ENCODE measurements around the gene FOXG1.
A peak's percentile ranks its signal among the peaks of the same experiment; 100 is the strongest.

The FOXG1 gene

GRCh38 chr14:28763751-28764256 is 2.8 kb upstream of the FOXG1 start:
- Histone ChIP-seq H3K27me3 (ENCODE audit: control insufficient read depth, insufficient read depth, low read length) (peaks cover 86% of the 10 kb centered on the region), H3K9ac (ENCODE audit: low read depth, low read length) (no peak overlapping the region), H3K4me1 (ENCODE audit: control insufficient read depth, insufficient read depth, low read length) (peaks cover 7% of the 10 kb centered on the region), H3K36me3 (ENCODE audit: control insufficient read depth, insufficient read depth, low read length) (no peaks in the 10 kb centered on the region), H3K4me3 (ENCODE audit: low read depth, low read length) (no peak overlapping the region), H3K9me3 (ENCODE audit: control insufficient read depth, insufficient read depth, low read length) (no peaks in the 10 kb centered on the region)

GRCh38 chr14:28764257-28765160 is 2.1 kb upstream of the FOXG1 start:
- Histone ChIP-seq H3K9me3 (ENCODE audit: control insufficient read depth, insufficient read depth, low read length) (no peaks in the 10 kb centered on the region), H3K36me3 (ENCODE audit: control insufficient read depth, insufficient read depth, low read length) (no peaks in the 10 kb centered on the region), H3K27me3 (ENCODE audit: control insufficient read depth, insufficient read depth, low read length) (peaks cover 86% of the 10 kb centered on the region), H3K4me1 (ENCODE audit: control insufficient read depth, insufficient read depth, low read length) (peaks cover 7% of the 10 kb centered on the region), H3K4me3 (ENCODE audit: low read depth, low read length) (no peak overlapping the region), H3K9ac (ENCODE audit: low read depth, low read length) (no peak overlapping the region)

- peaks cover 5% of the 10 kb centered on the region for H3K4me1 ChIP-seq (ENCODE audit: control insufficient read depth, insufficient read depth, low read length)
- peak overlapping the region; percentile 56 for H3K4me3 ChIP-seq (ENCODE audit: low read depth, low read length)
- H3K36me3 ChIP-seq (ENCODE audit: control insufficient read depth, insufficient read depth, low read length) = no peaks in the 10 kb centered on the region
- no peak overlapping the region for H3K9ac ChIP-seq (ENCODE audit: low read depth, low read length)
- H3K27me3 ChIP-seq (ENCODE audit: control insufficient read depth, insufficient read depth, low read length) = peaks cover 86% of the 10 kb centered on the region
- H3K9me3 ChIP-seq (ENCODE audit: control insufficient read depth, insufficient read depth, low read length) = no peaks in the 10 kb centered on the region
Observed at GRCh38 chr14:28765169-28765830, 1.3 kb upstream of the FOXG1 start.

DNA sequence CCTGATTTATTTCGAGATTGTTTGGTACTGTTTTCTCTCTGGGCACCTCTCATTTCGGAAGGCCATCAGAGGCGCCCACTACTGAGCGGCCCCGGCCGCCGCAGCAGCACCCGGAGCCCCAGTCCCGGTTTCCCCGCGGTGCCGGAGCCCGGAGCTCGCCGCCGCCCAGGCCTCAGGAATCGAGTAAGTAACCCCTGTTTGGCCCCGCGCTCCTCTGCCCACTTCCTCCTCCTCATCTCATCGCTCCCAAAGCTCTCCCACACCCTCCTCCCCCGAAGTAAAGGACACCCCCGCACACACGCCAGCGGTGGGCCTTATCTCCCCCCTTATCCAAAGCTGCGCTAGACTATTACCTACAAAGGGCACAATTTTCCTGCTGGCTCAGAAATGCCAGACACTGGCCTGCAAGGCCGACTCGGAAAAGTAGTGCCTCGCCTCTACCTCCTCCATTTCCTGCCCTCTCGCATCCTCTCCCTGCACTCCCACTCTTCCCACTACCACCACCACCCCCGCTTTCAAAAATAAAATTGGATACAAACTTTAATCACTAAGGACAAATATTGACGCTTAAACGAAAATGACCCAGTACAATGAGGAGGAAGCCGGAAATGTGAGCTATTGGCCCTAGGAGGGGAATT is 637 bp upstream of the FOXG1 start:
- H3K9me3 ChIP-seq (ENCODE audit: control insufficient read depth, insufficient read depth, low read length) = no peaks in the 10 kb centered on the region
- H3K36me3 ChIP-seq (ENCODE audit: control insufficient read depth, insufficient read depth, low read length) = no peaks in the 10 kb centered on the region
- H3K4me1 ChIP-seq (ENCODE audit: control insufficient read depth, insufficient read depth, low read length) = peaks cover 5% of the 10 kb centered on the region
- H3K9ac ChIP-seq (ENCODE audit: low read depth, low read length) = no peak overlapping the region
- H3K4me3 ChIP-seq (ENCODE audit: low read depth, low read length) = peak overlapping the region; percentile 56
- H3K27me3 ChIP-seq (ENCODE audit: control insufficient read depth, insufficient read depth, low read length) = peaks cover 86% of the 10 kb centered on the region

GRCh38 chr14:28767030-28767852 is 654 bp downstream of the FOXG1 start:
- Histone ChIP-seq H3K9ac (ENCODE audit: low read depth, low read length) (no peak overlapping the region), H3K9me3 (ENCODE audit: control insufficient read depth, insufficient read depth, low read length) (no peaks in the 10 kb centered on the region), H3K36me3 (ENCODE audit: control insufficient read depth, insufficient read depth, low read length) (no peaks in the 10 kb centered on the region), H3K27me3 (ENCODE audit: control insufficient read depth, insufficient read depth, low read length) (peaks cover 86% of the 10 kb centered on the region), H3K4me3 (ENCODE audit: low read depth, low read length) (peak overlapping the region; percentile 35), H3K4me1 (ENCODE audit: control insufficient read depth, insufficient read depth, low read length) (peaks cover 5% of the 10 kb centered on the region)

DNA sequence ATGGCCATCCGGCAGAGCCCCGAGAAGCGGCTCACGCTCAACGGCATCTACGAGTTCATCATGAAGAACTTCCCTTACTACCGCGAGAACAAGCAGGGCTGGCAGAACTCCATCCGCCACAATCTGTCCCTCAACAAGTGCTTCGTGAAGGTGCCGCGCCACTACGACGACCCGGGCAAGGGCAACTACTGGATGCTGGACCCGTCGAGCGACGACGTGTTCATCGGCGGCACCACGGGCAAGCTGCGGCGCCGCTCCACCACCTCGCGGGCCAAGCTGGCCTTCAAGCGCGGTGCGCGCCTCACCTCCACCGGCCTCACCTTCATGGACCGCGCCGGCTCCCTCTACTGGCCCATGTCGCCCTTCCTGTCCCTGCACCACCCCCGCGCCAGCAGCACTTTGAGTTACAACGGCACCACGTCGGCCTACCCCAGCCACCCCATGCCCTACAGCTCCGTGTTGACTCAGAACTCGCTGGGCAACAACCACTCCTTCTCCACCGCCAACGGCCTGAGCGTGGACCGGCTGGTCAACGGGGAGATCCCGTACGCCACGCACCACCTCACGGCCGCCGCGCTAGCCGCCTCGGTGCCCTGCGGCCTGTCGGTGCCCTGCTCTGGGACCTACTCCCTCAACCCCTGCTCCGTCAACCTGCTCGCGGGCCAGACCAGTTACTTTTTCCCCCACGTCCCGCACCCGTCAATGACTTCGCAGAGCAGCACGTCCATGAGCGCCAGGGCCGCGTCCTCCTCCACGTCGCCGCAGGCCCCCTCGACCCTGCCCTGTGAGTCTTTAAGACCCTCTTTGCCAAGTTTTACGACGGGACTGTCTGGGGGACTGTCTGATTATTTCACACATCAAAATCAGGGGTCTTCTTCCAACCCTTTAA is 1.5 kb downstream of the FOXG1 start:
- Histone ChIP-seq H3K36me3 (ENCODE audit: control insufficient read depth, insufficient read depth, low read length) (no peaks in the 10 kb centered on the region), H3K27me3 (ENCODE audit: control insufficient read depth, insufficient read depth, low read length) (peaks cover 86% of the 10 kb centered on the region), H3K9ac (ENCODE audit: low read depth, low read length) (no peak overlapping the region), H3K4me1 (ENCODE audit: control insufficient read depth, insufficient read depth, low read length) (peaks cover 5% of the 10 kb centered on the region), H3K9me3 (ENCODE audit: control insufficient read depth, insufficient read depth, low read length) (no peaks in the 10 kb centered on the region), H3K4me3 (ENCODE audit: low read depth, low read length) (peak overlapping the region; percentile 35)

DNA sequence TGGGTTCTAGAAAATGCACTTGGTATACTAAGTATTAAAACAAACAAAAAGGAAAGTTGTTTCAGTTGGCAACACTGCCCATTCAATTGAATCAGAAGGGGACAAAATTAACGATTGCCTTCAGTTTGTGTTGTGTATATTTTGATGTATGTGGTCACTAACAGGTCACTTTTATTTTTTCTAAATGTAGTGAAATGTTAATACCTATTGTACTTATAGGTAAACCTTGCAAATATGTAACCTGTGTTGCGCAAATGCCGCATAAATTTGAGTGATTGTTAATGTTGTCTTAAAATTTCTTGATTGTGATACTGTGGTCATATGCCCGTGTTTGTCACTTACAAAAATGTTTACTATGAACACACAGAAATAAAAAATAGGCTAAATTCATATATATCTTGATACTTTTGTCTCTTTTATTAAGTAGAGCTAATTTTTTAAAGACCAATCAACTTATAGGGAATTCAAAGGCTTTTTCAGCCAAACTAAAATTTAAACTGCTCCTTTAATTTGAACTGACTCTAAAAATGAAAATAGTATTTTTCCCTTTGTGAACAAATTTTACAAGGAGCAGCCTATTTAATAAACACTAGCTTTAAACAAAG is 2.8 kb downstream of the FOXG1 start:
- no peaks in the 10 kb centered on the region for H3K36me3 ChIP-seq (ENCODE audit: control insufficient read depth, insufficient read depth, low read length)
- no peak overlapping the region for H3K9ac ChIP-seq (ENCODE audit: low read depth, low read length)
- peaks cover 87% of the 10 kb centered on the region for H3K27me3 ChIP-seq (ENCODE audit: control insufficient read depth, insufficient read depth, low read length)
- no peaks in the 10 kb centered on the region for H3K9me3 ChIP-seq (ENCODE audit: control insufficient read depth, insufficient read depth, low read length)
- H3K4me1 ChIP-seq (ENCODE audit: control insufficient read depth, insufficient read depth, low read length) = peaks cover 5% of the 10 kb centered on the region
- peak overlapping the region; percentile 2 for H3K4me3 ChIP-seq (ENCODE audit: low read depth, low read length)

- Histone ChIP-seq H3K36me3 (ENCODE audit: control insufficient read depth, insufficient read depth, low read length) (no peaks in the 10 kb centered on the region), H3K4me3 (ENCODE audit: low read depth, low read length) (no peak overlapping the region), H3K4me1 (ENCODE audit: control insufficient read depth, insufficient read depth, low read length) (peaks cover 6% of the 10 kb centered on the region), H3K27me3 (ENCODE audit: control insufficient read depth, insufficient read depth, low read length) (peaks cover 87% of the 10 kb centered on the region), H3K9ac (ENCODE audit: low read depth, low read length) (no peak overlapping the region), H3K9me3 (ENCODE audit: control insufficient read depth, insufficient read depth, low read length) (no peaks in the 10 kb centered on the region)
Observed at GRCh38 chr14:28770061-28770460, 3.5 kb downstream of the FOXG1 start.

- Histone ChIP-seq H3K36me3 (ENCODE audit: control insufficient read depth, insufficient read depth, low read length) (no peaks in the 10 kb centered on the region), H3K9me3 (ENCODE audit: control insufficient read depth, insufficient read depth, low read length) (no peaks in the 10 kb centered on the region), H3K4me1 (ENCODE audit: control insufficient read depth, insufficient read depth, low read length) (peaks cover 8% of the 10 kb centered on the region), H3K4me3 (ENCODE audit: low read depth, low read length) (no peak overlapping the region), H3K9ac (ENCODE audit: low read depth, low read length) (no peak overlapping the region), H3K27me3 (ENCODE audit: control insufficient read depth, insufficient read depth, low read length) (peaks cover 87% of the 10 kb centered on the region)
Observed at GRCh38 chr14:28770630-28771029, 4.0 kb downstream of the FOXG1 start.

GRCh38 chr14:28771168-28771567 is 4.6 kb downstream of the FOXG1 start:
- H3K36me3 ChIP-seq (ENCODE audit: control insufficient read depth, insufficient read depth, low read length) = no peaks in the 10 kb centered on the region
- no peaks in the 10 kb centered on the region for H3K9me3 ChIP-seq (ENCODE audit: control insufficient read depth, insufficient read depth, low read length)
- no peak overlapping the region for H3K9ac ChIP-seq (ENCODE audit: low read depth, low read length)
- peaks cover 8% of the 10 kb centered on the region for H3K4me1 ChIP-seq (ENCODE audit: control insufficient read depth, insufficient read depth, low read length)
- no peak overlapping the region for H3K4me3 ChIP-seq (ENCODE audit: low read depth, low read length)
- H3K27me3 ChIP-seq (ENCODE audit: control insufficient read depth, insufficient read depth, low read length) = peaks cover 87% of the 10 kb centered on the region
